ENCODE results near the gene TMED8.

- TF ChIP-seq CTCF (IDR thresholded peaks at IDR 0.05): no peak
- TF ChIP-seq EZH2 (IDR thresholded peaks at IDR 0.05; ENCODE audit: borderline replicate concordance, insufficient read depth, low read depth, low read length, poor library complexity, severe bottlenecking): no peak
Measured at GRCh38 chr14:77318006-77318553, 58.8 kb downstream of the TMED8 start.

All from B cell (primary cell).